GM12892 (cell line): Measurements from ENCODE around the gene GRIN2D.

Experiments
- POLR2A ChIP-seq: IDR thresholded peaks from 2 replicates; pipeline ENCODE4 v1.6.1; 2011; ENCODE audit warnings: low read depth, low read length, control low read depth
- POLR2AphosphoS5 ChIP-seq: IDR thresholded peaks from 2 replicates; pipeline ENCODE4 v1.6.1; 2011; ENCODE audit warnings: low read depth, low read length, control low read depth
- TAF1 ChIP-seq: IDR thresholded peaks from 2 replicates; pipeline ENCODE4 v1.6.1; 2011; ENCODE audit warnings: low read depth, mild to moderate bottlenecking, control low read depth, low read length, borderline replicate concordance

DNA sequence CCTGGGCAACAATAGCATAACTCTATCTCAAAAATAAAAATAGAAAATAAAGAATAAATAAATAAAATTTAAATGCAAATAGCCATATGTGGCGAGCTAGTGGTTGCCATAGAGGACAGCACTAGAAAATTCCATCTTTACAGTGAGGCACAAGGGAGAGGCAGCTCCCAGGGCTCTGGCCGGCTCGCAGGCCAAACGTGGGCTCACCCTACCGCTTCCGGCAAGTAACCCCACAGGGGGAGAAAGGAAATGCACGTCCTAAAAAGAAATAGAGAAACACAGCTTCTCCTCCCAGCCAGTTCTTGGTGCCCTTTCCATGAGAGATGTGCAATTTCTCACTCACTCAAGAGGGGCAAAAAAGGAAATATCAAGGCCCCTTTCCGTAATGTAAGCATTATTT lies 39.9 kb downstream of the GRIN2D start:
- TF ChIP-seq TAF1 (no peak), POLR2A (no peak), POLR2AphosphoS5 (no peak)
